Smooth muscle cell (in vitro differentiated cells): Measurements from ENCODE around the gene ERC2. TPM values are rescaled to one million over a fixed set of nuclear protein-coding genes. Genes with fewer than 3 reads are reported as not detected.

ENCODE experiments used
- DNase-seq: peaks from one replicate; lab custom pipeline; 2025; ENCODE audit not compliant: unreplicated experiment; lab: John Stamatoyannopoulos, UW
- H2AFZ ChIP-seq: fragments of 200-600 bp; sonication (generic); 2 replicates; pipeline ENCODE4 v1.6.0; 2016; ENCODE audit warnings: antibody characterized with exemption, low read depth, mild to moderate bottlenecking
- H3F3A ChIP-seq: fragments of 200-600 bp; sonication (generic); 2 replicates; pipeline ENCODE4 v1.6.0; 2017; ENCODE audit warnings: antibody characterized with exemption, low read depth
- H3K27ac ChIP-seq: fragments of 200-600 bp; sonication (generic); 2 replicates; pipeline ENCODE4 v1.5.1; 2016; ENCODE audit warnings: low read depth, mild to moderate bottlenecking
- H3K27me3 ChIP-seq: fragments of 200-600 bp; sonication (generic); 2 replicates; pipeline ENCODE4 v1.6.1; 2016; ENCODE audit warnings: low read depth, mild to moderate bottlenecking
- H3K36me3 ChIP-seq: fragments of 200-600 bp; sonication (generic); 2 replicates; pipeline ENCODE4 v1.5.1; 2016; ENCODE audit warnings: low read depth
- H3K4me1 ChIP-seq: fragments of 200-600 bp; sonication (generic); 2 replicates; pipeline ENCODE4 v1.5.1; 2016; ENCODE audit warnings: low read depth
- H3K4me2 ChIP-seq: fragments of 200-600 bp; sonication (generic); 2 replicates; pipeline ENCODE4 v1.6.0; 2016; ENCODE audit warnings: mild to moderate bottlenecking
- H3K4me3 ChIP-seq: fragments of 200-600 bp; sonication (generic); 2 replicates; pipeline ENCODE4 v1.5.1; 2016; ENCODE audit warnings: mild to moderate bottlenecking
- H3K79me2 ChIP-seq: fragments of 200-600 bp; sonication (generic); 2 replicates; pipeline ENCODE4 v1.6.0; 2016; ENCODE audit warnings: low read depth, mild to moderate bottlenecking
- H3K9ac ChIP-seq: fragments of 200-600 bp; sonication (generic); 2 replicates; pipeline ENCODE4 v1.6.0; 2016; ENCODE audit warnings: low read depth
- H3K9me3 ChIP-seq: fragments of 200-600 bp; sonication (generic); replicated peaks from 2 replicates; pipeline ENCODE4 v1.5.1; 2016; ENCODE audit warnings: low read depth
- H4K20me1 ChIP-seq: fragments of 200-600 bp; sonication (generic); 2 replicates; pipeline ENCODE4 v1.6.0; 2016; ENCODE audit warnings: low read depth
- WGBS: methylation state at CpG from one replicate; pipeline ENCODE4 v1.1.7; 2016; ENCODE audit warnings: low lambda C conversion rate; 5-methylcytosine and 5-hydroxymethylcytosine counted together
- polyA plus RNA-seq: library from polyadenylated mRNA; unstranded; fragments of >200 nt; fragmentation: Nextera tagmentation; extraction: Ambion mirVana; gene quantifications from 2 replicates; pipeline ENCODE4 v1.2.1, GENCODE V29; 2016
- total RNA-seq: library from RNA; depleted of rRNA; stranded (reverse); fragments of >200 nt; gene quantifications from 2 replicates; pipeline ENCODE4 v1.2.3, GENCODE V29; 2014
- TF ChIP-seq, protein P1 (sequence below): fragments of 200-600 bp; sonication (generic); IDR thresholded peaks from 2 replicates; pipeline ENCODE4 v1.5.1; 2017; ENCODE audit warnings: borderline replicate concordance, mild to moderate bottlenecking, antibody characterized with exemption; ENCODE audit not compliant: insufficient read depth, poor library complexity, severe bottlenecking

ERC2 gene
- total and polyA plus RNA-seq, 2 experiments from 2014 or later: 1.1 TPM; not detected in 1

DNA sequence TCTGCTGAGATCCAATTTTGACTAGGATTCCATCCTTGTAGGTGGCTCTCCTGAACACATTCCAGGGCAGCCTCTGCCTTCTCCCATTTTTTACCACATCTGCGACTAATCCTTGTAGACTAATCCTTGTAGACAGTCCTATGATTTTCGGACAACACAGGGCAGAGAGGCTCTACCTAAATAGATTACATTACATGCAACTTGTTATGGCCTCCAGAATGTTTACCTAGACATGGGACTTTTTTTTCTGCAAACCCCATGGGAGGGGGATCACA lies 741.8 kb downstream of the ERC2 start:
- Histone ChIP-seq H3K79me2 (no peaks in the 10 kb centered on the region), H4K20me1 (no peaks in the 10 kb centered on the region), H3K27ac (no peak overlapping the region), H2AFZ (no peak overlapping the region), H3K4me2 (no peak overlapping the region), H3K27me3 (no peaks in the 10 kb centered on the region), H3K9ac (no peak overlapping the region), H3K4me1 (no peaks in the 10 kb centered on the region), H3F3A (no peaks in the 10 kb centered on the region), H3K9me3 (no peaks in the 10 kb centered on the region), H3K4me3 (no peak overlapping the region), H3K36me3 (no peaks in the 10 kb centered on the region)
- DNase-seq: no peak
- TF ChIP-seq, protein P1, sequence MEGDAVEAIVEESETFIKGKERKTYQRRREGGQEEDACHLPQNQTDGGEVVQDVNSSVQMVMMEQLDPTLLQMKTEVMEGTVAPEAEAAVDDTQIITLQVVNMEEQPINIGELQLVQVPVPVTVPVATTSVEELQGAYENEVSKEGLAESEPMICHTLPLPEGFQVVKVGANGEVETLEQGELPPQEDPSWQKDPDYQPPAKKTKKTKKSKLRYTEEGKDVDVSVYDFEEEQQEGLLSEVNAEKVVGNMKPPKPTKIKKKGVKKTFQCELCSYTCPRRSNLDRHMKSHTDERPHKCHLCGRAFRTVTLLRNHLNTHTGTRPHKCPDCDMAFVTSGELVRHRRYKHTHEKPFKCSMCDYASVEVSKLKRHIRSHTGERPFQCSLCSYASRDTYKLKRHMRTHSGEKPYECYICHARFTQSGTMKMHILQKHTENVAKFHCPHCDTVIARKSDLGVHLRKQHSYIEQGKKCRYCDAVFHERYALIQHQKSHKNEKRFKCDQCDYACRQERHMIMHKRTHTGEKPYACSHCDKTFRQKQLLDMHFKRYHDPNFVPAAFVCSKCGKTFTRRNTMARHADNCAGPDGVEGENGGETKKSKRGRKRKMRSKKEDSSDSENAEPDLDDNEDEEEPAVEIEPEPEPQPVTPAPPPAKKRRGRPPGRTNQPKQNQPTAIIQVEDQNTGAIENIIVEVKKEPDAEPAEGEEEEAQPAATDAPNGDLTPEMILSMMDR: no peak
- 94% methylated on average over 2 of the region's 2 CpGs for WGBS

DNA sequence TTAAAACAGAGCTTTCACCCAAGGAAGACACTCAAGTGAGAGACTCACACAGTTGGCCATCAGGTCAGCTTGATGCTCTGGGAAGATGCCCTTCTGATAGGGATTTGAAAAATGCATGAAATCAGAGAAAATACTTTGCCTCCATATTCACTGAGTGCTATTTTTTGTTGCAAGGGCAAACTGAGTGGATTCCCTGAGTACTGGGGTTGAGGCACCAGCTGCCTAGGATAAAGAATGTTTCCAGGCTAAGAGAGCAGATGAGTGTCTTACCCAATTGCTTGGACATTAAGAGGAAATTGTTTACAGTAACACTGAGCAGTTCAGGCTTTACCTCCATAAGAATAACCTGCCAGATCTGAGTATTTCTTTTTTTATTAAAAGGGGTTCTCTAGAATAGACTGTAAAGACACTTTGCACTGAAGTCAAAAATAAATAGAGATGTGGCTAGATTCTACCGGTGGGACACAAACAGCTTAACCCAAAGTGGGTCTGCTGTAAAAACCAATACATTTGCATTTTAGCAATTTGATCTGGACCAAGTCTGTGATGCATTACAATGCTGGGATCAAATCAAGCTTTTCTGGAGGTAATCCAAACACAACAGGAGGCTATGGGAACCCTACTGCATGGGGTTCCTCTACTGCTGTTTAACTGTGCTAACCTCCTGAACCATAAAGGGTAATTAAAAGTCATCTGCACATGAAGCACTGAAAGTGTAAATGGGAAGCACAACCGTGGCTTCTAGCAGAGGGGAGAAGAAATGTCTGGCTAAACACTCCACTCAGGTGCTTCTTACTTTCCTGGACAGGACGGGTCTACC lies 742.4 kb downstream of the ERC2 start:
- TF ChIP-seq, protein P1: no peak
- 64% methylated on average over 3 of the region's 3 CpGs for WGBS
- Histone ChIP-seq H3K36me3 (no peaks in the 10 kb centered on the region), H3K9me3 (no peaks in the 10 kb centered on the region), H3K27me3 (no peaks in the 10 kb centered on the region), H4K20me1 (no peaks in the 10 kb centered on the region), H3K4me2 (no peak overlapping the region), H3K79me2 (no peaks in the 10 kb centered on the region), H3K9ac (no peak overlapping the region), H3K27ac (no peak overlapping the region), H3K4me1 (no peaks in the 10 kb centered on the region), H3K4me3 (no peak overlapping the region), H3F3A (no peaks in the 10 kb centered on the region), H2AFZ (no peak overlapping the region)
- no peak for DNase-seq

DNA sequence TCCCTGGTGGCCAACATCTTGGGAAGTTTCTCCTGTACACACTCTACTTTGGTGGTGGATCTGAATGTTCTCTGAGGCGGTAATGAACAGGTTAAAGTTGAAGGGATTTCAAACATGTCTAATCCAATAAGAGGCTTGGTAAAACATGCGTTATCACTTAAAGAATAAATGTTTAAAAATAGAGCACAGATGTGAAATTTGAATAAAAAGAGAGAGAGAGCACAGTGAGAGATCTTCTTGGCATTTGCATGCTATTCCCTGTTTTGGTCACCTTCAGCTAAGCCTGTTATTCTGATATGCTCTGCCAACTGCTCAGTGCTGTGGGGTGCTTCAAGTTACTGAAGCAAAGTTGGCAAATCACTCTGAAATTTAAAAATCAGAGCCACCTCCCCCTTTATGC lies 743.4 kb downstream of the ERC2 start:
- no peaks in the 10 kb centered on the region for H4K20me1 ChIP-seq
- WGBS: 84% methylated on average over 2 of the region's 2 CpGs
- no peak for DNase-seq
- no peak overlapping the region for H3K27ac ChIP-seq
- H3K36me3 ChIP-seq: no peaks in the 10 kb centered on the region
- H3K79me2 ChIP-seq: no peaks in the 10 kb centered on the region
- H3K4me1 ChIP-seq: no peaks in the 10 kb centered on the region
- H3F3A ChIP-seq: no peaks in the 10 kb centered on the region
- H3K9ac ChIP-seq: no peak overlapping the region
- no peak overlapping the region for H3K4me3 ChIP-seq
- H2AFZ ChIP-seq: no peak overlapping the region
- H3K4me2 ChIP-seq: no peak overlapping the region
- TF ChIP-seq, protein P1: no peak
- no peaks in the 10 kb centered on the region for H3K27me3 ChIP-seq
- no peaks in the 10 kb centered on the region for H3K9me3 ChIP-seq

DNA sequence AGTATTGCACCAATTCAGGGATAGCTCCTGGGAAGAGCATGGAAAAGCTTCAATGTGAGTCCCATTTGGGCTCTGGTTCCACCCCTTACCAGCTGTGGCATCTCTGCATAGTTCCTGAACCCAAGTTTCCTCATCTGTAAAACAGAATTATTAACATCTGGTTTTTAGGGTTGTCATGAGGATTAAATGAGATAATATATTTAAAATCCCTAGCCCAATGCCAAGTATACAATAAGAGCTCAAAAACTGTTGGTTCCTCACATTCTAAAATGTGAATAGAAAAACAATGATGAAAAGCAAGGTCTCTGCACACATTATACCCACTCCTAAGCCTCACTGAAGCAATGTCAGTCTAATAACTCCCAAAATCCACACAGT lies 743.9 kb downstream of the ERC2 start:
- no peak overlapping the region for H3K9ac ChIP-seq
- no peaks in the 10 kb centered on the region for H4K20me1 ChIP-seq
- H3K36me3 ChIP-seq: no peaks in the 10 kb centered on the region
- H3K9me3 ChIP-seq: no peaks in the 10 kb centered on the region
- H3K27ac ChIP-seq: no peak overlapping the region
- TF ChIP-seq, protein P1: no peak
- H2AFZ ChIP-seq: no peak overlapping the region
- no peaks in the 10 kb centered on the region for H3F3A ChIP-seq
- no peaks in the 10 kb centered on the region for H3K4me1 ChIP-seq
- no peak for DNase-seq
- H3K4me3 ChIP-seq: no peak overlapping the region
- no peak overlapping the region for H3K4me2 ChIP-seq
- H3K79me2 ChIP-seq: no peaks in the 10 kb centered on the region
- no peaks in the 10 kb centered on the region for H3K27me3 ChIP-seq
